NT2/D1 (cell line): ENCODE results near the gene HSDL1.

ENCODE experiments used
- DNase-seq: peaks from one replicate; pipeline ENCODE4 v3.0.0-alpha.2; 2011; ENCODE audit warnings: low read depth, low spot score
- H3K27me3 ChIP-seq: 2 replicates; pipeline ENCODE4 v1.6.0; 2011; ENCODE audit warnings: mild to moderate bottlenecking; ENCODE audit not compliant: insufficient read length, insufficient read depth
- H3K36me3 ChIP-seq: 2 replicates; pipeline ENCODE4 v1.6.1; 2011; ENCODE audit warnings: mild to moderate bottlenecking, low read length, mixed read lengths; ENCODE audit not compliant: insufficient read depth, insufficient read length
- H3K4me1 ChIP-seq: 2 replicates; pipeline ENCODE4 v1.5.1; 2011; ENCODE audit not compliant: insufficient read depth, insufficient read length
- H3K4me3 ChIP-seq: 2 replicates; pipeline ENCODE4 v1.5.1; 2011; ENCODE audit warnings: low read depth; ENCODE audit not compliant: insufficient read length
- H3K9ac ChIP-seq: 2 replicates; pipeline ENCODE4 v1.6.0; 2011; ENCODE audit warnings: low read depth; ENCODE audit not compliant: insufficient read length
- H3K9me3 ChIP-seq: 2 replicates; pipeline ENCODE4 v1.5.1; 2011; ENCODE audit warnings: mild to moderate bottlenecking, low read length; ENCODE audit not compliant: insufficient read depth
- SUZ12 ChIP-seq: IDR thresholded peaks from 2 replicates; pipeline ENCODE4 v1.6.1; 2011; ENCODE audit not compliant: insufficient read length, insufficient read depth; ENCODE audit errors: extremely low read depth
- YY1 ChIP-seq: IDR thresholded peaks from 2 replicates; pipeline ENCODE4 v1.6.1; 2011; ENCODE audit not compliant: insufficient read length, insufficient read depth
- ZNF274 ChIP-seq: IDR thresholded peaks from 2 replicates; pipeline ENCODE4 v1.6.1; 2011; ENCODE audit warnings: mild to moderate bottlenecking, low read depth, low read length

HSDL1 gene

GRCh38 chr16:84095466-84095865 is 49.5 kb downstream of the HSDL1 start:
- peaks cover 3% of the 10 kb centered on the region for H3K4me1 ChIP-seq
- H3K36me3 ChIP-seq, result peaks cover 83% of the 10 kb centered on the region
- no peaks in the 10 kb centered on the region for H3K27me3 ChIP-seq
- H3K4me3 ChIP-seq, result no peak overlapping the region
- DNase-seq, result no peak
- TF ChIP-seq YY1, result no peak
- no peak for TF ChIP-seq SUZ12
- TF ChIP-seq ZNF274, result no peak
- H3K9ac ChIP-seq, result no peak overlapping the region
- no peaks in the 10 kb centered on the region for H3K9me3 ChIP-seq

GRCh38 chr16:84093879-84094270 is 51.1 kb downstream of the HSDL1 start:
- H3K36me3 ChIP-seq, result peaks cover 95% of the 10 kb centered on the region
- H3K4me1 ChIP-seq, result peaks cover 3% of the 10 kb centered on the region

GRCh38 chr16:84093120-84093878 is 51.7 kb downstream of the HSDL1 start:
- TF ChIP-seq ZNF274, result no peak
- TF ChIP-seq SUZ12, result no peak
- no peak for TF ChIP-seq YY1
- no peak for DNase-seq
- no peaks in the 10 kb centered on the region for H3K27me3 ChIP-seq
- no peak overlapping the region for H3K9ac ChIP-seq
- peaks cover 3% of the 10 kb centered on the region for H3K4me1 ChIP-seq
- peaks cover 96% of the 10 kb centered on the region for H3K36me3 ChIP-seq
- no peak overlapping the region for H3K4me3 ChIP-seq
- no peaks in the 10 kb centered on the region for H3K9me3 ChIP-seq

More at GRCh38 chr16:84093879-84094270, 51.1 kb downstream of the HSDL1 start:
- no peak for DNase-seq
- no peaks in the 10 kb centered on the region for H3K9me3 ChIP-seq
- no peaks in the 10 kb centered on the region for H3K27me3 ChIP-seq
- H3K9ac ChIP-seq, result no peak overlapping the region
- TF ChIP-seq ZNF274 (no peak), SUZ12 (no peak), YY1 (no peak)
- H3K4me3 ChIP-seq, result no peak overlapping the region

- Histone ChIP-seq H3K4me1 (peaks cover 3% of the 10 kb centered on the region), H3K27me3 (no peaks in the 10 kb centered on the region), H3K9me3 (no peaks in the 10 kb centered on the region), H3K9ac (no peak overlapping the region), H3K4me3 (no peak overlapping the region), H3K36me3 (peaks cover 96% of the 10 kb centered on the region)
- no peak for DNase-seq
- no peak for TF ChIP-seq ZNF274
- TF ChIP-seq SUZ12, result no peak
- no peak for TF ChIP-seq YY1
These were observed 53.5 kb downstream of the HSDL1 start for GRCh38 chr16:84091460-84091859.

- Histone ChIP-seq H3K4me1 (peaks cover 3% of the 10 kb centered on the region), H3K4me3 (no peak overlapping the region), H3K9me3 (no peaks in the 10 kb centered on the region), H3K9ac (no peak overlapping the region), H3K36me3 (peaks cover 92% of the 10 kb centered on the region), H3K27me3 (no peaks in the 10 kb centered on the region)
- DNase-seq, result no peak
- no peak for TF ChIP-seq ZNF274
- TF ChIP-seq YY1, result no peak
- TF ChIP-seq SUZ12, result no peak
These were observed 54.8 kb downstream of the HSDL1 start for GRCh38 chr16:84090211-84090610.

GRCh38 chr16:84088695-84089395 is 56.1 kb downstream of the HSDL1 start:
- TF ChIP-seq YY1 (no peak), SUZ12 (no peak), ZNF274 (no peak)
- Histone ChIP-seq H3K9me3 (no peaks in the 10 kb centered on the region), H3K4me3 (no peak overlapping the region), H3K4me1 (peaks cover 3% of the 10 kb centered on the region), H3K27me3 (no peaks in the 10 kb centered on the region), H3K36me3 (peaks cover 92% of the 10 kb centered on the region), H3K9ac (no peak overlapping the region)
- DNase-seq, result no peak

- H3K36me3 ChIP-seq, result peaks cover 92% of the 10 kb centered on the region
- H3K9me3 ChIP-seq, result no peaks in the 10 kb centered on the region
- no peak overlapping the region for H3K9ac ChIP-seq
- no peaks in the 10 kb centered on the region for H3K4me1 ChIP-seq
- no peak for DNase-seq
- no peak overlapping the region for H3K4me3 ChIP-seq
- no peak for TF ChIP-seq YY1
- no peak for TF ChIP-seq ZNF274
- TF ChIP-seq SUZ12, result no peak
- H3K27me3 ChIP-seq, result no peaks in the 10 kb centered on the region
These were observed 57.4 kb downstream of the HSDL1 start for GRCh38 chr16:84087466-84088151.
